MG63 (cell line): Measurements from ENCODE around the gene LRRC55. TPM values are rescaled to one million over a fixed set of nuclear protein-coding genes. Genes with fewer than 3 reads are reported as not detected.

Experiments
- DNase-seq: peaks from one replicate; pipeline ENCODE4 v3.0.0-alpha.2; 2020
- H3K27me3 ChIP-seq: fragments of 250-450 bp; sonication (Bioruptor Pico); 2 replicates; pipeline ENCODE4 v1.5.1; 2020; ENCODE audit warnings: mild to moderate bottlenecking, moderate library complexity
- H3K36me3 ChIP-seq: fragments of 250-450 bp; sonication (Bioruptor Pico); 2 replicates; pipeline ENCODE4 v1.5.1; 2020; ENCODE audit warnings: mild to moderate bottlenecking, moderate library complexity
- H3K4me3 ChIP-seq: fragments of 250-450 bp; sonication (Bioruptor Pico); 2 replicates; pipeline ENCODE4 v1.5.1; 2020; ENCODE audit warnings: mild to moderate bottlenecking, moderate library complexity
- H3K9me3 ChIP-seq: fragments of 250-450 bp; sonication (Bioruptor Pico); 2 replicates; pipeline ENCODE4 v1.5.1; 2020; ENCODE audit warnings: mild to moderate bottlenecking, moderate library complexity
- total RNA-seq: library from RNA; depleted of rRNA; stranded (reverse); fragments of >200 nt; shearing (Covaris generic); gene quantifications from 2 replicates; pipeline ENCODE4 v1.2.3, GENCODE V29; 2014; ENCODE audit warnings: low replicate concordance; rRNA removed

The LRRC55 gene
- total RNA-seq, result not detected in 2 replicates

DNA sequence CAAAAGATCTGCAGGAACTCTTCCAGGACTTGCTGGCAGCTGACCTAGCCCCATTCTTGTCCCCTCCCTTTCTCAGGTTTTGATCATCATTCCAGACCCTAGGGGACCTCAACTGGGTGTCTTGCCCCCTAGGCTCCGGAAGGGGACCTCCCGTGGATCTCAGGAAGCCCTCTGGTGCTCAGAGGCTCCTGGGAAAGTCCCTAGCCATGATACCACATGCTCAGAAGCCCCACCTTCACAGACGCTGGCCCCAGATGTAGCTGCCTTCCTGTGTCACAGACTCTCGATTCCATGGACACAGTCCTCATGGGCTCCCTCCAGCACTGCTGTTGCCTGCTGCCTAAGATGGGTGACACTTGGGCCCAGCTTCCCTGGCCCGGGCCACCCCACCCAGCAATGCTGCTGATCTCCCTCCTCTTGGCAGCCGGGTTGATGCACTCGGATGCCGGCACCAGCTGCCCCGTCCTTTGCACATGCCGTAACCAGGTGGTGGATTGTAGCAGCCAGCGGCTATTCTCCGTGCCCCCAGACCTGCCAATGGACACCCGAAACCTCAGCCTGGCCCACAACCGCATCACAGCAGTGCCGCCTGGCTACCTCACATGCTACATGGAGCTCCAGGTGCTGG, at the start of gene LRRC55:
Gene LRRC55, plus strand, starts transcription at position 276 of the 628 bp plus-strand sequence. Its CDS starts 70 bp downstream, at position 346.
- Histone ChIP-seq H3K4me3 (no peak within 1 kb of the TSS), H3K27me3 (no peaks in the 10 kb centered on the region), H3K36me3 (no peaks in the 10 kb centered on the region), H3K9me3 (no peaks in the 10 kb centered on the region)
- no peak for DNase-seq

DNA sequence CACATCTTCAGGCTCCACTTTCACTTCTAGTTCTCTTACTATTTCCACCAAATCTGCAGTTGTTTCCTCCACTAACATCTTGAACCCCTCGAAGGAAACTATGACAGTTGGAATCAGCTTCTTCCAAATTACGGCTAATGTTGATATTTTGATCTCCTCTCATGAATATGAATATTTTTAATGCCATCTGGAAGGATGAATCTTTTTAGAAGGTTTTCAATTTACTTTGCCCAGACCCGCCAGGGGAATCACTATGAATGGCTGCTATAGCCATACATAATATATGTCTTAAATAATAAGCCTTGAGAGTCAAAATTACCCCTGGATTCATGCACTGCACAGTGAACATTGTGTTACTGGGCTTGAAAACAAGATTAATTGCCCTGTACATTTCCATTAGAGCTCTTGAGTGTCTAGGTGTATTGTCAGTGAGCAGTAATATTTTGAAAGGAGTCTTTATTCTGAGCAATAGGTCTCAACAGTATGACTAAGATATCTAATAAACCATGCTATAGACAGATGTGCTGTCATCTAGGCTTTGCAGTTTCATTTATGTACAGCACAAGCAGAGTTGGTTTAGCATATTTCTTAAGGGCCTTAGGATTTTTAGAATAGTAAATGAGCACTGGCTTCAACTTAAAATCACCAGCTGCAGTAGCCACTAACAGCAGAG, 48.3 kb upstream of the LRRC55 start:
- no peak for DNase-seq
- Histone ChIP-seq H3K9me3 (no peaks in the 10 kb centered on the region), H3K4me3 (no peak overlapping the region), H3K27me3 (no peaks in the 10 kb centered on the region; the same call in 1 of the 2 replicates), H3K36me3 (no peaks in the 10 kb centered on the region)

GRCh38 chr11:57134284-57134683, 47.5 kb upstream of the LRRC55 start:
- Histone ChIP-seq H3K27me3 (no peaks in the 10 kb centered on the region; the same call in 1 of the 2 replicates), H3K9me3 (no peaks in the 10 kb centered on the region), H3K4me3 (no peak overlapping the region), H3K36me3 (no peaks in the 10 kb centered on the region)
- DNase-seq, result no peak

GRCh38 chr11:57135020-57135751, 46.6 kb upstream of the LRRC55 start:
- Histone ChIP-seq H3K36me3 (no peaks in the 10 kb centered on the region), H3K9me3 (no peaks in the 10 kb centered on the region), H3K4me3 (no peak overlapping the region), H3K27me3 (no peaks in the 10 kb centered on the region)
- no peak for DNase-seq

- H3K9me3 ChIP-seq, result no peaks in the 10 kb centered on the region
- no peak for DNase-seq
- H3K27me3 ChIP-seq, result no peaks in the 10 kb centered on the region
- H3K36me3 ChIP-seq, result no peaks in the 10 kb centered on the region
- no peak overlapping the region for H3K4me3 ChIP-seq
Measured at GRCh38 chr11:57140568-57140967, 41.2 kb upstream of the LRRC55 start.

GRCh38 chr11:57143459-57143858, 38.3 kb upstream of the LRRC55 start:
- no peak for DNase-seq
- H3K27me3 ChIP-seq, result no peaks in the 10 kb centered on the region
- H3K4me3 ChIP-seq, result no peak overlapping the region
- H3K9me3 ChIP-seq, result no peaks in the 10 kb centered on the region
- H3K36me3 ChIP-seq, result no peaks in the 10 kb centered on the region

- H3K9me3 ChIP-seq, result no peaks in the 10 kb centered on the region
- H3K27me3 ChIP-seq, result no peaks in the 10 kb centered on the region
- no peak overlapping the region for H3K4me3 ChIP-seq
- no peaks in the 10 kb centered on the region for H3K36me3 ChIP-seq
- no peak for DNase-seq
Measured at GRCh38 chr11:57144075-57144474, 37.7 kb upstream of the LRRC55 start.

GRCh38 chr11:57144531-57145320, 37.0 kb upstream of the LRRC55 start:
- no peaks in the 10 kb centered on the region for H3K36me3 ChIP-seq
- H3K4me3 ChIP-seq, result no peak overlapping the region
- no peak for DNase-seq
- H3K9me3 ChIP-seq, result no peaks in the 10 kb centered on the region
- H3K27me3 ChIP-seq, result no peaks in the 10 kb centered on the region

- Histone ChIP-seq H3K36me3 (no peaks in the 10 kb centered on the region), H3K4me3 (no peak overlapping the region), H3K27me3 (no peaks in the 10 kb centered on the region), H3K9me3 (no peaks in the 10 kb centered on the region)
- no peak for DNase-seq
Measured at GRCh38 chr11:57146301-57146700, 35.5 kb upstream of the LRRC55 start.

DNA sequence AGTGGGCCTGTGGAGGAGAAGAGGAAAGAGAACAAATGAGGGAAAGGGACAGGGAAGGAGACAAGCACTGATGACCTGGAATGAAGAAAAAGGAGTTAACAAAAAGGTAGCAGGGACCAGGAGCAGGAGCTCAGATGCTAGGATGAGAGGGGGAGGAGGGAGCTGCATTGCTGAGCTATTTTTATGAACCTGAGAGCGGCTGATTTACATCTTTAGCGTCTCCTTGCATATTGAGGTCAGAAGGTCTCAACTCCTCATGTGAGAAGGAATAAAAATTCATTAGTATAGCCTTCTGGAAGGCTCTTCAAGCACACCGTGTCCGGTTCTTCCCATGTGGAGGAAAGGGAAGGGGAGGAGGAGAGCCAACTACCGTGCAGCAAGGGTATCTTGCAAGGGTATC, 33.1 kb upstream of the LRRC55 start:
- H3K9me3 ChIP-seq, result no peaks in the 10 kb centered on the region
- H3K27me3 ChIP-seq, result no peaks in the 10 kb centered on the region
- no peak for DNase-seq
- H3K36me3 ChIP-seq, result no peaks in the 10 kb centered on the region
- H3K4me3 ChIP-seq, result no peak overlapping the region

DNA sequence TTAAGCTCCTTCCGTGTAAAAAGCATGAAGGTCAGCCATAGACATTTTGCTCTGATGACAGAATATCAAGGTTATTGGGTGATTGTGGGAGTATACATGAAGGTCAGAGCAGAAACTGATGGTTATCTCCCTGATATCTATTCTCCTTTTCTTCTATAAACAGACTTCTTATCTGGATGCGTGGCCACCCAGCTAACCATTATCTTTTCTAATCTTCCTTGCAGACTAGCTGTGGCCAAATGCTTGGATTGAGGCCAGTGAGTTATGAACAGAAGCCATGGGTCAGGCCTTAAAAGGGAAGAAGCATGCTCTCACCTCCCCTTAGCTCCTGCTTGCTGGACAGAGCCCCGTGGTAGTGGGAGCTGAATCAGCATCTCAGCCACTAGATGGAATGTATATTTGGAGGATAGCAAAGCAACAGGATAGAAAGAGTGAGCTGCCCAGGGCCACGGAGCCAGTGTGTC, 31.3 kb upstream of the LRRC55 start:
- Histone ChIP-seq H3K4me3 (no peak overlapping the region), H3K36me3 (no peaks in the 10 kb centered on the region), H3K9me3 (no peaks in the 10 kb centered on the region), H3K27me3 (no peaks in the 10 kb centered on the region)
- DNase-seq, result no peak

DNA sequence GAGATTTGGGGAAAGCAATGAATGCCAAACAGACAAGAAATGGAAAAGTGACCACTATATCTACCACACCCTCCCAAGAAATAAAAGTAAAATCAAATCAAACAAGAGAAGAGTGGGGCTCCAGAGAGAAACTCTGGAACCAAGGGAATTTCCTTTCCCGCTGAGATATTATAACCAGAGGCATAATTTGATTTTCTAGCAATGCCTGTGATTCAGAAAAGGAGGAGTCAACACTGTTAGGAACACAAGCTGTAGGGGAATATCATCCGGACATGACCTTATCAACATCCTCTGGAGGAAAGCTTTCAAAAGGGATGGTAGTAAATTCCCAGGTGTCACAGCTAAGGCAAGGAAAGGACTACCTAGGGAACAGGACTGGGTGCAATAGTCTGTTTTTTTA, 29.6 kb upstream of the LRRC55 start:
- no peaks in the 10 kb centered on the region for H3K27me3 ChIP-seq
- no peaks in the 10 kb centered on the region for H3K9me3 ChIP-seq
- H3K36me3 ChIP-seq, result no peaks in the 10 kb centered on the region
- H3K4me3 ChIP-seq, result no peak overlapping the region
- DNase-seq, result no peak

- Histone ChIP-seq H3K9me3 (no peaks in the 10 kb centered on the region), H3K36me3 (no peaks in the 10 kb centered on the region), H3K27me3 (no peaks in the 10 kb centered on the region), H3K4me3 (no peak overlapping the region)
- DNase-seq, result no peak
Measured at GRCh38 chr11:57153448-57153847, 28.3 kb upstream of the LRRC55 start.

DNA sequence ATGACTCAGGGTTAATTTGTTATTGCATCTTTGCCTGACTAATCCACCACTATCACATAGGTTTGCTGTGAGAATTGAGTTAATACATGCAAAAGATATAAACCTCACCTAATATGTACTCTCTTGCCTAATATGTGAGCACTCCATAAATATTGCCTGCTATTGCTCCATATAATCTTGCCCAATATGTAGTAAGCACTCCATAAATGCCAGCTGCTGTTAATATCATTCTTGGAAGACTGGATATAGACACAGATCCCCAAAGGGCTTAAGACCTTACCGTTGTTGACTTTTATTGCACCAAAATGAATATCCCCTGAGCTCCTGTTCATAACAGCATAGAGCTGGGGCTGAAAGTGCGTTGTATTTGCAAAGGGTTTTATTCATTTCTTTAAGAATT, 27.0 kb upstream of the LRRC55 start:
- Histone ChIP-seq H3K27me3 (no peaks in the 10 kb centered on the region), H3K9me3 (no peaks in the 10 kb centered on the region), H3K36me3 (no peaks in the 10 kb centered on the region), H3K4me3 (no peak overlapping the region)
- DNase-seq, result no peak

GRCh38 chr11:57155400-57155799, 26.4 kb upstream of the LRRC55 start:
- Histone ChIP-seq H3K36me3 (no peaks in the 10 kb centered on the region), H3K9me3 (no peaks in the 10 kb centered on the region), H3K27me3 (no peaks in the 10 kb centered on the region), H3K4me3 (no peak overlapping the region)
- no peak for DNase-seq

DNA sequence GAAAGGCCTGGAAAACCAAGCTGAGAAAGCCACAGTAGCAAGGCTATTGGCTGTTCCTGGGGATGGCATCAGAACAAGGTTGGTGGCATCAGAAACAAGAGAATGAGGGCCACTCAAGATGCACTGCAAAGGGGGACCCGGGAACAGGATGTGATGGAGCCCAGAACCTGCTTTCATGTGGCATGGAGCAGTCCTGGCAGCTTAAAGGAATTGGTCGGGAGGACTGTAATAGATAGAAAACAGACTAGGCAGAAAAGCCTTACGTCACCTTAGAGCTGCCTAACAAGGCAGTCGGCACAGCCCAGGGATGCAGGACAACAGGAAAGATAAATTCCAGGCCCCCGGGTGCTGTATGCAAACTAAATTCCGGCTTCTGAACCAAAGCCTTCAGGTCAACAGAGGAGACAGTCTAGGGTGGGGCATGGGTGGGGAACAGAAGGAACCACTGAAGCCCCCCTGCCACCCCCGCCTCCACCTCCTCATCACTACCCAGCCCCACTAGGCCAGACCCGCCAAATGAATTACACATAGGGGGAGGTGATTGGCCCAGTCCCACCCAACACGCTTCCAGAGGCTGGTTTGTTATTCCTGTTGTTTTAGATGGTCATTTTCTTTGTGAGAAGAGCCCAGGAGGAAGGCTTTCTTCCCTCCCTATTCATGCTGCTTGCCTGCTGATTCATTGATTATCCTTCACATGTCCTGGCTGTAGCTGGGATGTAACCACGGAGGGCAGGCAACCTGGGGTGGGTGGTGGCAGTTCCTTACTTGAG, 25.7 kb upstream of the LRRC55 start:
- Histone ChIP-seq H3K27me3 (no peaks in the 10 kb centered on the region), H3K4me3 (no peak overlapping the region), H3K9me3 (no peaks in the 10 kb centered on the region), H3K36me3 (no peaks in the 10 kb centered on the region)
- no peak for DNase-seq
